WI38 (cell line): ENCODE measurements around the gene L3MBTL4.
"Not testable (repeated sequence)": the region's sequence is repeated elsewhere in the genome, so short reads cannot be mapped to it uniquely, and the experiment has no call there.

ENCODE experiments used
- H3K4me3 ChIP-seq: 2 replicates; pipeline ENCODE4 v1.5.1; 2011; ENCODE audit warnings: low read depth, mild to moderate bottlenecking, control low read depth, low read length
- TF ChIP-seq, protein P1 (sequence below): IDR thresholded peaks from 2 replicates; pipeline ENCODE4 v1.5.1; 2012; ENCODE audit warnings: low read depth, mild to moderate bottlenecking, control low read depth, low read length

The L3MBTL4 gene

DNA sequence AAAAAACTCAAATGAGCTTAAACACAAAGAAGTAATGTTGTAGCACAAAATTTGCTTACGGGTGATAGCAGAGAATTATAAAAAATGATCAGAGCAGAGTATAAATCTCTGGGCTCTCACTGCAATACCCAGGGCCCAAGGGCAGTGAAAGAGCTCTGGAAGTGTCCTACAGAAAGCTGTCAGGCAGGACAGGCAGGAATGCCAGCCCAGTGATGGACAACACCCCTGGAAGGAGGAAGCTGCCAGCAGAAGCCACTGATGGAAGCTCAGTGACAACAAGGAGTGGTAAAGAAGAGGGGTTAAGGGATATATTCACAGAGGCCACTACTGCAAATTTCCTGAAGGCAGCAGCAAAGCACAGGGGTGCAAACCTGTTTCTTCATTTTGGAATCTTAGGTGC is 214.9 kb downstream of the L3MBTL4 start:
- no peak overlapping the region for H3K4me3 ChIP-seq
- TF ChIP-seq, protein P1, sequence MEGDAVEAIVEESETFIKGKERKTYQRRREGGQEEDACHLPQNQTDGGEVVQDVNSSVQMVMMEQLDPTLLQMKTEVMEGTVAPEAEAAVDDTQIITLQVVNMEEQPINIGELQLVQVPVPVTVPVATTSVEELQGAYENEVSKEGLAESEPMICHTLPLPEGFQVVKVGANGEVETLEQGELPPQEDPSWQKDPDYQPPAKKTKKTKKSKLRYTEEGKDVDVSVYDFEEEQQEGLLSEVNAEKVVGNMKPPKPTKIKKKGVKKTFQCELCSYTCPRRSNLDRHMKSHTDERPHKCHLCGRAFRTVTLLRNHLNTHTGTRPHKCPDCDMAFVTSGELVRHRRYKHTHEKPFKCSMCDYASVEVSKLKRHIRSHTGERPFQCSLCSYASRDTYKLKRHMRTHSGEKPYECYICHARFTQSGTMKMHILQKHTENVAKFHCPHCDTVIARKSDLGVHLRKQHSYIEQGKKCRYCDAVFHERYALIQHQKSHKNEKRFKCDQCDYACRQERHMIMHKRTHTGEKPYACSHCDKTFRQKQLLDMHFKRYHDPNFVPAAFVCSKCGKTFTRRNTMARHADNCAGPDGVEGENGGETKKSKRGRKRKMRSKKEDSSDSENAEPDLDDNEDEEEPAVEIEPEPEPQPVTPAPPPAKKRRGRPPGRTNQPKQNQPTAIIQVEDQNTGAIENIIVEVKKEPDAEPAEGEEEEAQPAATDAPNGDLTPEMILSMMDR, result no peak

DNA sequence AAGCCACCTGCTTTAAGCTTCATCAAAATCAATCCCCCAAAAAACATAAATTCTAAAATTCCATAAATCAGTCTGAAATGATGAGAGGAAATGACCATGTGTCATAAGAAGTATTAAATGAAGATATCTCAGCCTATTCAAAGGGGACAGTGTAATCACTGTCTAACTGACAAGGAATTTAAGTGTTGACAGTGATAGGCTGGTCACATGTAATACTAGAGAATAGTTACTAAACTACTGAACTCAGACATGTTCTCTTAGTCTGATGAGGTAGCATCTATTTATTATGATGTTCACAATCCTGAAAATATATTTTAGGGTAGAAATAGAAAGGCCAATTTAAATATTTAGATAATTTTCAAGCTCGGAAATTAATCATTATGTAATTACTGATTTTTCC is 216.1 kb downstream of the L3MBTL4 start:
- H3K4me3 ChIP-seq, result no peak overlapping the region
- TF ChIP-seq, protein P1, result no peak

DNA sequence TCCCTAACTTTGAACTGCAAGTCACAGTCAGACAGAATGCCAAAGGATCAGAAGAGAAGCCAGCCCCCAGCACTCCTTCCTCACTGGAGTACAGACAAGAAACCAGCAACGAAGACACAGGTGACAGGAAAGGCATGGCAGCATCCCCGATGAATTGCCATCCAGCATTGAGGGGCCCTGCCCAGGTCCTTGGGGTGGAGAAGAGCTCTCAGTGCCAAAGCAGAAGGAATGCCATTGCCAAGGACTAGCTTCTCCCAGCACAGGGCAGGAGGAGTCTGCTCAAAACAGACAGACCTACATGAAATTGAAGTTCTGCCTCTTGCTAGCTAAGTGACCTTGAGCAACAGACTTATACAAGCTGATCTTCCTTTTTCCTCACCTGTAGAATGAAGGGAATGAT is 220.1 kb downstream of the L3MBTL4 start:
- TF ChIP-seq, protein P1, result no peak
- H3K4me3 ChIP-seq, result no peak overlapping the region

DNA sequence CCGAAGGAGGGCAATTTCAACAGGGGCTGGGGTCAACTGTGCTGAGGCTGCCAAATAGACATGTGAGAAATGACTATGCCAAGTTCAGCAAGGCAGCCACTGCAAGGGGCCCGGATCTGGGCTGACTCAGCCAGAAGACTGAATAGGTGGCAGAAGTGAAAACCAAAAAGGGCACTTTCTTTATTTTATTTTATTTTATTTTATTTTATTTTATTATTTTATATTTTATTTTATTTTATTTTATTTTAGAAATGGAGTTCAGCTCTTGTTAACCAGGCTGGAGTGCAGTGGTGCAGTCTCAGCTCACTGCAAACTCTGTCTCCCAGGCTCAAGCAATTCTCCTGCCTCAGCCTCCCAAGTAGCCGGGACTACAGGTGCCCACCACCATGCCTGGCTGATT is 228.9 kb downstream of the L3MBTL4 start:
- H3K4me3 ChIP-seq, result not testable (repeated sequence)

DNA sequence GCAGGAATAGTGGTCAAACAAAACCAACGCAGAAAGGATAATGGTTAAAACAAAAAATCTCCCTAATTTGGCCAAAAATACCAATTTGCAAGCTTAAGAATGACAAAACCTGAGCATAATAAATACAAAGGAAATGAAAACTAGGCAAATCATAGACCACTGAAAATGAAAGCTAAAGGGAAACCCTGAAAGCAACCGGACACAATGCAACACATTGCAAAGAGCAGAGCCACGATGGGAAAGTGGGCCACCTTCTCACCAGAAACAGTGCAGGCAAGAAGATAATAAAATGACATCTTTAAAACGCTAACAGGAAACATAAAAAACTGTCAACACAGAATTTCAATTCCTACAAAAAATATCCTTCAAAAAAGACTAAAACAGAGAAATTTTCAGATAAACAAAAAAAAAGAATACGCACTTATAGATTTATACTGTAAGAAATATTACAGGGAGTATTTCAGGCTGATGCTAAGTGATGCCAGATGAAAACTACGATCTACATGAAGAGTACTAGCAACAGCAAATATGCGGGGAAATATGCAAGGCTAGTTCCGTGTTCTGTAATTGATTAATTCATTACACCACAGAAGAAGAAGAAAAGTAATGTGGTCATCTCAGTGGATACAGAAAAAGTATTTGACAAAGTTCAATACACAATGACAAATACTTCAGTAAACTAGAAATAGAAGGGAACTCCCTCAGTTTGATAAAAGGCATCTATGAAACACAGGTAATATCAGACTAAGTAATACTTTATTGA is 239.5 kb downstream of the L3MBTL4 start:
- TF ChIP-seq, protein P1, result no peak
- H3K4me3 ChIP-seq, result no peak overlapping the region

DNA sequence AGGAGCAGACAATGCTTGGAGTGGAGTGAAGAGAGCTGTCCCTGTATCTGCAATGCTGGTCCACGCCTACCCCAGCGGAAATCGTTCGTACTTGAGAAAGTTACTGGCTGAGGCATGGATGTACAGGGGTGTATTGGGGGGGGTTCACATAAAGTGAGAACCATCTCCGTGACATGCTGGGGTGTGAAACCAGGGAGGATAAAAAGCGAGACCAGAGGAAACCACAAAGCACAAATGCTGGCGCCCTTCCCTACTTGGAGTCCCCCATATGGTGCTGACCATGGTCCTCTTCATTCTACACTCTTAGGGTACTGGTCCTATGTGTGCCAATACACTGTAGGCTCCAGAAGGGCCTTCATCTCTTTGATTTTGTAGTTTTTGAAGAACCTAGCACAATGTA is 244.1 kb downstream of the L3MBTL4 start:
- TF ChIP-seq, protein P1, result no peak
- H3K4me3 ChIP-seq, result no peak overlapping the region

DNA sequence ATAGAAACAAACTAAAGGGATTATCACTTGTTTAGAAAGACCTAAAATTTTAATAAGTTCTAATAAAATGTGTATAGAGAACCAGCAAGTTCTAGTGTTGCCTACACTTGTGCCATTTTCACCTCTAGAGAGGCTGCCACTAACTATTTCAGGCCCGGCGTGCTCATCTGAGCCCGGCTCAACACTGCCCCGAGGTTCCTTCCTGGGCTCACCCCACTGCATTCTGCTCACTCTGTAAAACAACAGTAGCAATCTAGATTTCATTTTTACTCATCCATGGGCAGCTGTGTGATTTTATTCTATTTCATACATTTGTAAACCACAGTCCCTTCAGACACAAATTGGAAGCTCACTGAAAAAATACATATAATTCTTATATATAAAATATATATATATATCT is 253.2 kb downstream of the L3MBTL4 start:
- TF ChIP-seq, protein P1, result no peak
- H3K4me3 ChIP-seq, result no peak overlapping the region

DNA sequence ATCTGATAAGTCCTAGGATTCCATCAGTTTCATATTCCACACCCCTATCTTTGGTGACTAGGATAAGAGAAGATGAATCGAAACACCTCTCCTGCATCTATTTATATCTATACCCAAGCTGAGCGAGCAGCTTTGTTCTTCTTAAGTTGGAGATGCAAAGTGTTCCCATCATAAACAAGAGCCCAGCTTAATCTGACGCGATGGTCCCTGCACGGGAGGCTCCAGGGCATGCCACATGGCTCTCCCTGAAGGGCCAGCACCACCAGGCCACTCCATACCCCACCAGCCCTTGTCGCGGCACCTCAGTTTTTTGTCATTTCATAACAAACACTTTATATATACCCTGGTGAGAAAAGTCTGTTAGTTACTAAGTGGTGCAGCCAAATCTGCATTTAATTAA is 255.3 kb downstream of the L3MBTL4 start:
- no peak overlapping the region for H3K4me3 ChIP-seq
- TF ChIP-seq, protein P1, result no peak
